Activated CD4-positive, alpha-beta memory T cell treated with anti-CD3 and anti-CD28 coated beads for 36 hours (primary cell): ENCODE data around the gene SLCO4A1. TPM values are rescaled to one million over a fixed set of nuclear protein-coding genes. Genes with fewer than 3 reads are reported as not detected.

Experiments used
- CTCF ChIA-PET: fragments of 350-600 bp; sonication (Branson Sonifier 250); formaldehyde crosslinking; loops from one replicate; lab custom pipeline; 2021; ENCODE audit warnings: antibody characterized with exemption, inconsistent platforms; lab: Charles Lee
- POLR2A ChIA-PET: fragments of 350-600 bp; sonication (Branson Sonifier 250); formaldehyde crosslinking; loops from one replicate; lab custom pipeline; 2021; ENCODE audit warnings: antibody characterized with exemption; lab: Charles Lee
- DNase-seq: peaks from one replicate; pipeline ENCODE4 v3.0.0-alpha.2; 2020
- H3K27ac Mint-ChIP-seq: one replicate; pipeline ENCODE4 v1.8.0; 2021; ENCODE audit warnings: mixed read lengths
- H3K27me3 Mint-ChIP-seq: one replicate; pipeline ENCODE4 v1.8.0; 2021; ENCODE audit warnings: mixed read lengths
- H3K36me3 Mint-ChIP-seq: one replicate; pipeline ENCODE4 v1.8.0; 2021; ENCODE audit warnings: mixed read lengths
- H3K4me1 Mint-ChIP-seq: one replicate; pipeline ENCODE4 v1.8.0; 2021; ENCODE audit warnings: low read depth, mixed read lengths
- H3K4me3 Mint-ChIP-seq: one replicate; pipeline ENCODE4 v1.8.0; 2021; ENCODE audit warnings: mild to moderate bottlenecking, mixed read lengths
- H3K9me3 Mint-ChIP-seq: one replicate; pipeline ENCODE4 v1.8.0; 2021; ENCODE audit warnings: mixed read lengths
- intact Hi-C: fragments of 100-400 bp; cut with micrococcal nuclease; formaldehyde crosslinking; loops from one replicate; pipeline ENCODE4 v1.15.1; 2023
- total RNA-seq, 2 experiments: library from RNA; stranded (reverse); gene quantifications; one replicate each; pipeline ENCODE4 v1.2.3, GENCODE V29; 2021

SLCO4A1 gene
- total RNA-seq, 2 experiments from 2014 or later = 29.6 to 30.7 TPM

- Mint-ChIP-seq H3K4me1 (peaks cover 19% of the 10 kb centered on the region), H3K9me3 (no peaks in the 10 kb centered on the region), H3K4me3 (no peak overlapping the region), H3K27me3 (peaks cover 23% of the 10 kb centered on the region), H3K27ac (no peak overlapping the region), H3K36me3 (no peaks in the 10 kb centered on the region)
- intact Hi-C loops = loop anchor here (2.0 to 5.0 kb wide), 2 partner anchors 15 to 99 kb away; no protein-coding TSS in a partner anchor
- ChIA-PET CTCF (interaction anchor here (2.3 kb wide), 1 partner anchor 15 kb away, joined by 13 read pairs; no protein-coding TSS in a partner anchor), POLR2A (no interaction called here)
- no peak for DNase-seq
These were observed 40.6 kb upstream of the SLCO4A1 start for GRCh38 chr20:62601714-62602113.

GRCh38 chr20:62602550-62602949, 39.8 kb upstream of the SLCO4A1 start:
- peak overlapping the region; percentile 46 for H3K4me3 Mint-ChIP-seq
- peak; percentile 55 for DNase-seq
- ChIA-PET CTCF (interaction anchor here (1.2 to 2.0 kb wide), 3 partner anchors 14 to 189 kb away, joined by 5 to 12 read pairs (median 8); no protein-coding TSS in a partner anchor), POLR2A (interaction anchor here (0.9 to 1.3 kb wide), 3 partner anchors 40 to 194 kb away, joined by 3 to 4 read pairs (median 4); partner anchors contain the start of genes MRGBP and SLCO4A1)
- intact Hi-C loops = loop anchor here (2.0 to 5.0 kb wide), 2 partner anchors 14 to 100 kb away; no protein-coding TSS in a partner anchor
- H3K9me3 Mint-ChIP-seq = no peaks in the 10 kb centered on the region
- H3K36me3 Mint-ChIP-seq = no peaks in the 10 kb centered on the region
- peak overlapping the region; percentile 44 for H3K27ac Mint-ChIP-seq
- peaks cover 19% of the 10 kb centered on the region for H3K27me3 Mint-ChIP-seq
- peaks cover 19% of the 10 kb centered on the region for H3K4me1 Mint-ChIP-seq

GRCh38 chr20:62603021-62603906, 39.0 kb upstream of the SLCO4A1 start:
- no peaks in the 10 kb centered on the region for H3K9me3 Mint-ChIP-seq
- CTCF ChIA-PET = interaction anchor here (1.2 to 2.0 kb wide), 3 partner anchors 13 to 188 kb away, joined by 5 to 12 read pairs (median 8); no protein-coding TSS in a partner anchor
- peak; percentile 79 for DNase-seq
- H3K36me3 Mint-ChIP-seq = no peaks in the 10 kb centered on the region
- POLR2A ChIA-PET = interaction anchor here (0.9 to 1.3 kb wide), 3 partner anchors 39 to 193 kb away, joined by 3 to 4 read pairs (median 4); partner anchors contain the start of genes MRGBP and SLCO4A1
- intact Hi-C loops = loop anchor here (2.0 to 5.0 kb wide), 2 partner anchors 14 to 101 kb away; no protein-coding TSS in a partner anchor
- peaks cover 19% of the 10 kb centered on the region for H3K4me1 Mint-ChIP-seq
- peaks cover 12% of the 10 kb centered on the region for H3K27me3 Mint-ChIP-seq
- peak overlapping the region; percentile 44 for H3K27ac Mint-ChIP-seq
- H3K4me3 Mint-ChIP-seq = peak overlapping the region; percentile 46

GRCh38 chr20:62603907-62604785, 38.2 kb upstream of the SLCO4A1 start:
- no peaks in the 10 kb centered on the region for H3K9me3 Mint-ChIP-seq
- no peak overlapping the region for H3K4me3 Mint-ChIP-seq
- DNase-seq = no peak
- ChIA-PET POLR2A (interaction anchor here (1.1 to 1.3 kb wide), 2 partner anchors 38 to 192 kb away, joined by 4 read pairs; partner anchors contain the start of genes MRGBP and SLCO4A1), CTCF (interaction anchor here (1.8 to 2.0 kb wide), 2 partner anchors 13 to 104 kb away, joined by 8 to 12 read pairs; no protein-coding TSS in a partner anchor)
- no peaks in the 10 kb centered on the region for H3K36me3 Mint-ChIP-seq
- H3K27me3 Mint-ChIP-seq = peaks cover 6% of the 10 kb centered on the region
- intact Hi-C loops = loop anchor here (2.0 to 5.0 kb wide), 2 partner anchors 13 to 102 kb away; no protein-coding TSS in a partner anchor
- peaks cover 19% of the 10 kb centered on the region for H3K4me1 Mint-ChIP-seq
- no peak overlapping the region for H3K27ac Mint-ChIP-seq

GRCh38 chr20:62604796-62605195, 37.5 kb upstream of the SLCO4A1 start:
- ChIA-PET CTCF (no interaction called here), POLR2A (no interaction called here)
- Mint-ChIP-seq H3K9me3 (no peaks in the 10 kb centered on the region), H3K4me3 (no peak overlapping the region), H3K27ac (no peak overlapping the region), H3K27me3 (peaks cover 6% of the 10 kb centered on the region), H3K4me1 (peaks cover 19% of the 10 kb centered on the region), H3K36me3 (no peaks in the 10 kb centered on the region)
- no peak for DNase-seq
- intact Hi-C loops = loop anchor here (5.0 kb wide), 1 partner anchor 102 kb away; no protein-coding TSS in a partner anchor

- H3K27me3 Mint-ChIP-seq = peaks cover 6% of the 10 kb centered on the region
- ChIA-PET CTCF (no interaction called here), POLR2A (no interaction called here)
- no peak overlapping the region for H3K4me3 Mint-ChIP-seq
- no peak overlapping the region for H3K27ac Mint-ChIP-seq
- DNase-seq = no peak
- peaks cover 19% of the 10 kb centered on the region for H3K4me1 Mint-ChIP-seq
- no peaks in the 10 kb centered on the region for H3K36me3 Mint-ChIP-seq
- no peaks in the 10 kb centered on the region for H3K9me3 Mint-ChIP-seq
- intact Hi-C loops = no loop called here
These were observed 36.9 kb upstream of the SLCO4A1 start for GRCh38 chr20:62605236-62605943.

- ChIA-PET POLR2A (no interaction called here), CTCF (no interaction called here)
- H3K27ac Mint-ChIP-seq = no peak overlapping the region
- intact Hi-C loops = no loop called here
- no peaks in the 10 kb centered on the region for H3K36me3 Mint-ChIP-seq
- peaks cover 19% of the 10 kb centered on the region for H3K4me1 Mint-ChIP-seq
- H3K9me3 Mint-ChIP-seq = peaks cover 6% of the 10 kb centered on the region
- DNase-seq = no peak
- peaks cover 6% of the 10 kb centered on the region for H3K27me3 Mint-ChIP-seq
- no peak overlapping the region for H3K4me3 Mint-ChIP-seq
These were observed 36.3 kb upstream of the SLCO4A1 start for GRCh38 chr20:62606016-62606415.

GRCh38 chr20:62606551-62607201, 35.6 kb upstream of the SLCO4A1 start:
- H3K4me3 Mint-ChIP-seq = no peak overlapping the region
- intact Hi-C loops = no loop called here
- H3K9me3 Mint-ChIP-seq = peaks cover 6% of the 10 kb centered on the region
- peaks cover 6% of the 10 kb centered on the region for H3K27me3 Mint-ChIP-seq
- no peak for DNase-seq
- no peaks in the 10 kb centered on the region for H3K36me3 Mint-ChIP-seq
- peaks cover 19% of the 10 kb centered on the region for H3K4me1 Mint-ChIP-seq
- CTCF ChIA-PET = no interaction called here
- POLR2A ChIA-PET = no interaction called here
- no peak overlapping the region for H3K27ac Mint-ChIP-seq

- intact Hi-C loops = no loop called here
- Mint-ChIP-seq H3K4me3 (no peak overlapping the region), H3K27me3 (peaks cover 1% of the 10 kb centered on the region), H3K36me3 (no peaks in the 10 kb centered on the region), H3K4me1 (peaks cover 12% of the 10 kb centered on the region), H3K27ac (no peak overlapping the region), H3K9me3 (peaks cover 6% of the 10 kb centered on the region)
- CTCF ChIA-PET = no interaction called here
- POLR2A ChIA-PET = no interaction called here
- DNase-seq = no peak
These were observed 34.7 kb upstream of the SLCO4A1 start for GRCh38 chr20:62607366-62608217.

- peaks cover 1% of the 10 kb centered on the region for H3K27me3 Mint-ChIP-seq
- H3K4me1 Mint-ChIP-seq = peaks cover 6% of the 10 kb centered on the region
- intact Hi-C loops = no loop called here
- H3K27ac Mint-ChIP-seq = no peak overlapping the region
- H3K9me3 Mint-ChIP-seq = peaks cover 6% of the 10 kb centered on the region
- H3K4me3 Mint-ChIP-seq = no peak overlapping the region
- POLR2A ChIA-PET = no interaction called here
- DNase-seq = no peak
- H3K36me3 Mint-ChIP-seq = no peaks in the 10 kb centered on the region
- CTCF ChIA-PET = no interaction called here
These were observed 34.1 kb upstream of the SLCO4A1 start for GRCh38 chr20:62608218-62608565.
